Endothelial cell of umbilical vein (primary cell): Measurements from ENCODE around the gene ZNF57. TPM values are rescaled to one million over a fixed set of nuclear protein-coding genes. Genes with fewer than 3 reads are reported as not detected.

ENCODE experiments used
- BruUV-seq: library from RNA; stranded (reverse); fragments of 400-500 nt; replicated peaks from 2 replicates; lab custom pipeline; 2021; lab: Mats Ljungman, UMichigan
- CTCF ChIA-PET: fragments of 300-600, 350-600 bp; sonication (Branson Sonifier 250); formaldehyde crosslinking; loops from one replicate; lab custom pipeline; 2021; ENCODE audit warnings: antibody characterized with exemption, inconsistent platforms; lab: Charles Lee
- POLR2A ChIA-PET: fragments of 300-600, 350-600 bp; sonication (Branson Sonifier 250); formaldehyde crosslinking; loops from one replicate; lab custom pipeline; 2021; ENCODE audit warnings: antibody characterized with exemption, inconsistent platforms; lab: Charles Lee
- DNase-seq: peaks from one replicate; pipeline ENCODE4 v3.0.0-alpha.2; 2011; ENCODE audit warnings: low read depth, low spot score
- FAIRE-seq: peaks from 2 replicates; lab custom pipeline; 2011; peaks lifted over from hg19 to GRCh38; lab: Jason Lieb, UNC
- H2AFZ ChIP-seq: 2 replicates; pipeline ENCODE4 v1.6.0; 2012; ENCODE audit warnings: low read depth, low read length, control low read depth, inconsistent platforms
- H3K27ac ChIP-seq: 2 replicates; pipeline ENCODE4 v1.5.1; 2011; ENCODE audit warnings: low read depth, mild to moderate bottlenecking, control low read depth, low read length, moderate library complexity; ENCODE audit not compliant: insufficient read depth
- H3K27me3 ChIP-seq, 2 experiments: 2 replicates each; pipeline versions ENCODE4 v1.6.0 to v1.6.1; 2011; ENCODE audit warnings: low read length in 2 of 2, mixed read lengths in 1 of 2; ENCODE audit not compliant: control insufficient read depth in 2 of 2, insufficient read depth in 2 of 2
- H3K36me3 ChIP-seq, 2 experiments: 2 replicates in 1 of 2; 3 replicates in 1 of 2; pipeline ENCODE4 v1.5.1; 2011; ENCODE audit warnings: low read length in 2 of 2, mild to moderate bottlenecking in 1 of 2, moderate library complexity in 1 of 2; ENCODE audit not compliant: control insufficient read depth in 2 of 2, insufficient read depth in 2 of 2; ENCODE audit errors: extremely low read depth in 1 of 2
- H3K4me1 ChIP-seq: 3 replicates; pipeline ENCODE4 v1.5.1; 2011; ENCODE audit warnings: mild to moderate bottlenecking, low read length; ENCODE audit not compliant: control insufficient read depth, insufficient read depth; ENCODE audit errors: extremely low read depth
- H3K4me2 ChIP-seq: 2 replicates; pipeline ENCODE4 v1.6.1; 2011; ENCODE audit warnings: low read length, control low read depth, mixed read lengths; ENCODE audit not compliant: insufficient read depth
- H3K4me3 ChIP-seq, 3 experiments: fragments of 200-600 bp in 1 of 3; sonication (generic), shearing (Covaris generic) in 1 of 3; replicated peaks in 1 of 3; 2 replicates each; pipeline ENCODE4 v1.5.1; 2011 to 2016; ENCODE audit warnings: control low read depth in 3 of 3, low read length in 3 of 3, mild to moderate bottlenecking in 2 of 3, inconsistent platforms in 1 of 3, low read depth in 1 of 3, moderate library complexity in 1 of 3; ENCODE audit not compliant: insufficient read depth in 1 of 3
- H3K79me2 ChIP-seq: 2 replicates; pipeline ENCODE4 v1.6.0; 2012; ENCODE audit warnings: low read length, inconsistent platforms; ENCODE audit not compliant: control insufficient read depth, insufficient read depth
- H3K9ac ChIP-seq: replicated peaks from 2 replicates; pipeline ENCODE3; 2011; ENCODE audit warnings: low read length, control low read depth; ENCODE audit not compliant: insufficient read depth; ENCODE audit errors: extremely low read depth
- H3K9me1 ChIP-seq: replicated peaks from 3 replicates; pipeline ENCODE4 v1.6.0; 2011; ENCODE audit warnings: mild to moderate bottlenecking, low read length; ENCODE audit not compliant: control insufficient read depth, insufficient read depth; ENCODE audit errors: extremely low read depth
- H3K9me3 ChIP-seq: replicated peaks from 2 replicates; pipeline ENCODE4 v1.5.1; 2012; ENCODE audit warnings: low read length, inconsistent platforms; ENCODE audit not compliant: control insufficient read depth, insufficient read depth
- H4K20me1 ChIP-seq: replicated peaks from 2 replicates; pipeline ENCODE3; 2011; ENCODE audit warnings: mild to moderate bottlenecking, low read length; ENCODE audit not compliant: control insufficient read depth, insufficient read depth; ENCODE audit errors: extremely low read depth
- CTCF ChIP-seq, 2 donors: IDR thresholded peaks; 1 replicate in 1 of 2; 2 replicates in 1 of 2; pipeline ENCODE4 v1.5.1; 2011; ENCODE audit warnings: low read length in 2 of 2, mild to moderate bottlenecking in 2 of 2, moderate library complexity in 2 of 2, control low read depth in 1 of 2, inconsistent platforms in 1 of 2, low read depth in 1 of 2; ENCODE audit not compliant: insufficient read depth in 1 of 2; ENCODE audit errors: extremely low read depth in 1 of 2
- EZH2 ChIP-seq: IDR thresholded peaks from 2 replicates; pipeline ENCODE4 v1.6.1; 2012; ENCODE audit warnings: borderline replicate concordance, low read depth, mild to moderate bottlenecking, moderate library complexity, low read length, inconsistent platforms; ENCODE audit not compliant: severe bottlenecking
- FOS ChIP-seq: IDR thresholded peaks from 2 replicates; pipeline ENCODE4 v1.6.1; 2011; ENCODE audit warnings: mild to moderate bottlenecking, low read length, moderate library complexity, borderline replicate concordance; ENCODE audit not compliant: insufficient read depth
- GATA2 ChIP-seq: IDR thresholded peaks from 2 replicates; pipeline ENCODE4 v1.7.0; 2011; ENCODE audit warnings: low read depth, mild to moderate bottlenecking, moderate library complexity, mixed read lengths, low read length; ENCODE audit not compliant: insufficient read length, insufficient read depth
- JUN ChIP-seq: IDR thresholded peaks from 2 replicates; pipeline ENCODE4 v1.6.1; 2011; ENCODE audit warnings: borderline replicate concordance, low read depth; ENCODE audit not compliant: insufficient read length, insufficient read depth
- MAX ChIP-seq: IDR thresholded peaks from 2 replicates; pipeline ENCODE4 v1.6.1; 2011; ENCODE audit not compliant: insufficient read depth, insufficient read length
- MYC ChIP-seq: IDR thresholded peaks from one replicate; pipeline ENCODE4 v1.6.1; 2011; ENCODE audit warnings: mild to moderate bottlenecking, low read depth, low read length
- POLR2A ChIP-seq: IDR thresholded peaks from 2 replicates; pipeline ENCODE4 v1.6.1; 2012; ENCODE audit warnings: low read depth, mild to moderate bottlenecking, control low read depth, low read length
- POLR2AphosphoS5 ChIP-seq: IDR thresholded peaks from 2 replicates; pipeline ENCODE4 v1.6.1; 2012; ENCODE audit warnings: low read depth, mild to moderate bottlenecking, control low read depth, low read length, moderate library complexity; ENCODE audit not compliant: insufficient read depth
- dilution Hi-C: fragments of 300-500 bp; cut with MboI; formaldehyde crosslinking; loops from one replicate; pipeline ENCODE4 v1.15.0; 2019; ENCODE audit warnings: low sequenced_read_pairs; ENCODE audit not compliant: extremely low pct_ligation_motif_present
- intact Hi-C: fragments of 100-400 bp; cut with micrococcal nuclease; formaldehyde crosslinking; loops from one replicate; pipeline ENCODE4 v1.10.0; 2022
- polyA plus RNA-seq, 4 experiments: library from polyadenylated mRNA; depleted of rRNA in 3 of 4; stranded (reverse) in 3 of 4; unstranded in 1 of 4; fragments of >200 nt; gene quantifications; 2 replicates each; pipeline versions ENCODE4 v1.2.1 to v1.2.3, GENCODE V29; 2011 to 2012; ENCODE audit warnings: missing spikeins in 1 of 4
- total RNA-seq: library from RNA; stranded (reverse); gene quantifications from 2 replicates; pipeline ENCODE4 v1.2.3, GENCODE V29; 2021

The ZNF57 gene
- total and polyA plus RNA-seq, 2 donors (not counting 3 experiments of a cell fraction or from before 2014, with no cell fraction given), result 2.0 to 3.6 TPM

GRCh38 chr19:2854849-2855248 lies 45.9 kb upstream of the ZNF57 start:
- peaks cover 7% of the 10 kb centered on the region for H3K4me1 ChIP-seq
- dilution Hi-C loops (no loop called here), intact Hi-C loops (no loop called here)
- peaks cover 23% of the 10 kb centered on the region for H3K9me3 ChIP-seq
- CTCF ChIA-PET, result no interaction called here
- H3K9me1 ChIP-seq, result no peaks in the 10 kb centered on the region
- H3K4me3 ChIP-seq, result no peak overlapping the region
- H3K36me3 ChIP-seq, result peaks cover 18 to 21% of the 10 kb centered on the region in 2 experiments
- H2AFZ ChIP-seq, result no peak overlapping the region
- no peak for DNase-seq
- H3K27me3 ChIP-seq, result no peaks in the 10 kb centered on the region
- no peaks in the 10 kb centered on the region for H3K79me2 ChIP-seq
- POLR2A ChIA-PET, result no interaction called here
- H3K9ac ChIP-seq, result no peak overlapping the region
- FAIRE-seq, result no peak
- H3K27ac ChIP-seq, result no peak overlapping the region
- no peaks in the 10 kb centered on the region for H4K20me1 ChIP-seq
- no peak for TF ChIP-seq POLR2AphosphoS5
- no peak for TF ChIP-seq EZH2
- no peak for TF ChIP-seq POLR2A
- no peak for TF ChIP-seq MAX
- no peak for TF ChIP-seq GATA2
- TF ChIP-seq CTCF (IDR thresholded peaks at IDR 0.05; ENCODE audit: extremely low read depth in 1 of 2, insufficient read depth in 1 of 2, low read depth in 1 of 2, low read length in 2 of 2), result no peak
- TF ChIP-seq FOS, result no peak
- TF ChIP-seq MYC, result no peak
- no peak for TF ChIP-seq JUN
- BruUV-seq, result no TSS peak
- no peak overlapping the region for H3K4me2 ChIP-seq
